ENCODE results near the gene ZNF576. TPM values are rescaled to one million over a fixed set of nuclear protein-coding genes. Genes with fewer than 3 reads are reported as not detected.

ZNF576 gene
- total RNA-seq, 2 donors from 2014 or later = 4.6 to 20.2 TPM

- H3K4me1 ChIP-seq (ENCODE audit: control insufficient read depth in 1 of 2, low read depth in 2 of 2) = peaks cover 8 to 10% of the 10 kb centered on the region in 2 donors
- TF ChIP-seq, protein P1, sequence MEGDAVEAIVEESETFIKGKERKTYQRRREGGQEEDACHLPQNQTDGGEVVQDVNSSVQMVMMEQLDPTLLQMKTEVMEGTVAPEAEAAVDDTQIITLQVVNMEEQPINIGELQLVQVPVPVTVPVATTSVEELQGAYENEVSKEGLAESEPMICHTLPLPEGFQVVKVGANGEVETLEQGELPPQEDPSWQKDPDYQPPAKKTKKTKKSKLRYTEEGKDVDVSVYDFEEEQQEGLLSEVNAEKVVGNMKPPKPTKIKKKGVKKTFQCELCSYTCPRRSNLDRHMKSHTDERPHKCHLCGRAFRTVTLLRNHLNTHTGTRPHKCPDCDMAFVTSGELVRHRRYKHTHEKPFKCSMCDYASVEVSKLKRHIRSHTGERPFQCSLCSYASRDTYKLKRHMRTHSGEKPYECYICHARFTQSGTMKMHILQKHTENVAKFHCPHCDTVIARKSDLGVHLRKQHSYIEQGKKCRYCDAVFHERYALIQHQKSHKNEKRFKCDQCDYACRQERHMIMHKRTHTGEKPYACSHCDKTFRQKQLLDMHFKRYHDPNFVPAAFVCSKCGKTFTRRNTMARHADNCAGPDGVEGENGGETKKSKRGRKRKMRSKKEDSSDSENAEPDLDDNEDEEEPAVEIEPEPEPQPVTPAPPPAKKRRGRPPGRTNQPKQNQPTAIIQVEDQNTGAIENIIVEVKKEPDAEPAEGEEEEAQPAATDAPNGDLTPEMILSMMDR (IDR thresholded peaks at IDR 0.05) = no peak
- no peak overlapping the region for H3K27ac ChIP-seq
- H3K9me3 ChIP-seq = no peaks in the 10 kb centered on the region
- no peaks in the 10 kb centered on the region for H3K36me3 ChIP-seq
- DNase-seq (ENCODE audit: low spot score) (no peak), ATAC-seq (ENCODE audit: insufficient number of reproducible peaks, low FRiP score, low read depth) (no peak)
- H3K27me3 ChIP-seq (replicated peaks; ENCODE audit: insufficient read depth) = no peaks in the 10 kb centered on the region
- H3K4me3 ChIP-seq = no peak overlapping the region
Measured at GRCh38 chr19:43569657-43570056, 26.7 kb upstream of the ZNF576 start.

DNA sequence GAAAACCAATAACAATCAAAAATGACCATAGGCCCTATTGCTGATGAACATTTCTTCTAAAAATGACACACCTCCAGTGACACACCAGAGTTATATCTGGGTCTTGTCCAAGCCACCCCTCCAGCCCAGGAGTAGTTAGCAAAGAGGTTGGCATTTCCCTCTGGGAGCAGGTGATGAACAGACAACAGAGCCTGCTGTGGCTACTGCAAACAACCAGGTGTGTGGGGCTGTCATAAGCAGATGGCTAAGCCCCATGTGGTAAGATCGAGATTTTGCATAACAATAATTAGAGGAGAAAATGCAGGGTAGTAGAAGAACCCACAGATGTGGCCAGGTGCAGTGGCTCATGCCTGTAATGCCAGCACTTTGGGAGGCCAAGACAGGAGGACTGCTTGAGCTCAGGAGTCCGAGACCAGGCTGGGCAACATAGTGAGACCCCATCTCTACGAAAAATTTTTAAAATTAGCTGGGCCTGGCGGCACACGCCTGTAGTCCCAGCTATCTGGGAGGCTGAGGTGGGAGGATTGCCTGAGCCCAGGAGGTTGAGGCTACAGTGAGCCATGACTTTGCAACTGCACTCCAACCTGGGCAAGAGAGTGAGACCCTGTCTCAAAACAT, 26.1 kb upstream of the ZNF576 start:
- ATAC-seq (ENCODE audit: insufficient number of reproducible peaks, low FRiP score, low read depth) = no peak
- no peaks in the 10 kb centered on the region for H3K36me3 ChIP-seq
- no peak overlapping the region for H3K4me3 ChIP-seq
- no peak overlapping the region for H3K27ac ChIP-seq
- no peaks in the 10 kb centered on the region for H3K9me3 ChIP-seq
- DNase-seq (ENCODE audit: low spot score) = no peak
- H3K27me3 ChIP-seq (replicated peaks; ENCODE audit: insufficient read depth) = no peaks in the 10 kb centered on the region
- H3K4me1 ChIP-seq (ENCODE audit: control insufficient read depth in 1 of 2, low read depth in 2 of 2) = peaks cover 10 to 14% of the 10 kb centered on the region in 2 donors
- TF ChIP-seq, protein P1 (IDR thresholded peaks at IDR 0.05) = no peak

GRCh38 chr19:43572171-43572588, 24.2 kb upstream of the ZNF576 start:
- no peak overlapping the region for H3K4me3 ChIP-seq
- H3K36me3 ChIP-seq = no peaks in the 10 kb centered on the region
- peaks cover 13 to 14% of the 10 kb centered on the region in 2 donors for H3K4me1 ChIP-seq (ENCODE audit: control insufficient read depth in 1 of 2, low read depth in 2 of 2)
- ATAC-seq (ENCODE audit: insufficient number of reproducible peaks, low FRiP score, low read depth) = no peak
- DNase-seq (ENCODE audit: low spot score) = no peak
- no peaks in the 10 kb centered on the region for H3K9me3 ChIP-seq
- H3K27me3 ChIP-seq (replicated peaks; ENCODE audit: insufficient read depth) = no peaks in the 10 kb centered on the region
- H3K27ac ChIP-seq = no peak overlapping the region
- TF ChIP-seq, protein P1 (IDR thresholded peaks at IDR 0.05) = no peak

DNA sequence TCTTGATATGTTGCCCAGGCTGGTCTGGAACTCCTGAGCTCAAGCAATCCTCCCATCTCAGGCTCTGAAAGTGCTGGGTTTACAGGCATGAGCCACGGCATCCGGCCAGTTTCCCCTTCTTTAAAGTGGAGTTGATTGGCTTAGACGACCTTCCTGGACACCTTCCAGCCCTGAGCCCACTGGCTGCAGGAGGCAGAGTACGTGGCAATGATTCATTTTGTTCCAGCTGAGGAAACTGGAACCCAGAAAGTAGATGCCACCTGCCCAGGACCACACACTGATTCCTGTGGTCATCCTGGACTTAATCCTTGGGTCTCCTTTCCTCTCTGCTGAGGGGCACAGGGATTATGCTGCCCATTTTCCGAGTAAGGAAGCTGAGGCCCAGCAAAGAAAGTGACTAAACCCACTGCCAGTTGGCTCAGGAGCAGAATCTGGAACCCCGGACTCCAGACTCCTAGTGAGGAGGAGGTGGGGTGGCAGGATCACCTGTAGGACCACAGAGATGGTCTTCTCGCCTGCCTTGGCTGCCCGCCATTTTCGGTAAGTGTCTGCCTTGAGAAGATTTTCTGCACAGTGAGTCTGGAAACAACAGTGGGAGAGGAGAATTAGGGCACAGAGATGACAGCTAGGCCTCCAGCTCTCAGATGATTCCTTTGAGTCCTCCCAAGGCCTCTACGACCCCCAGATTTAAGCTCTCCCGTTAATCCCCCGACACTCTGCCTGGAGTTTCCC, 21.8 kb upstream of the ZNF576 start:
- H3K36me3 ChIP-seq = no peaks in the 10 kb centered on the region
- peaks cover 13 to 14% of the 10 kb centered on the region in 2 donors for H3K4me1 ChIP-seq (ENCODE audit: control insufficient read depth in 1 of 2, low read depth in 2 of 2)
- TF ChIP-seq, protein P1 (IDR thresholded peaks at IDR 0.05) = no peak
- peak overlapping the region; percentile 78 to 89 for H3K27ac ChIP-seq
- H3K9me3 ChIP-seq = no peaks in the 10 kb centered on the region
- DNase-seq (ENCODE audit: low spot score) = no peak
- H3K4me3 ChIP-seq = peak overlapping the region; percentile 98
- ATAC-seq (ENCODE audit: insufficient number of reproducible peaks, low FRiP score, low read depth) = no peak
- H3K27me3 ChIP-seq (replicated peaks; ENCODE audit: insufficient read depth) = no peaks in the 10 kb centered on the region

DNA sequence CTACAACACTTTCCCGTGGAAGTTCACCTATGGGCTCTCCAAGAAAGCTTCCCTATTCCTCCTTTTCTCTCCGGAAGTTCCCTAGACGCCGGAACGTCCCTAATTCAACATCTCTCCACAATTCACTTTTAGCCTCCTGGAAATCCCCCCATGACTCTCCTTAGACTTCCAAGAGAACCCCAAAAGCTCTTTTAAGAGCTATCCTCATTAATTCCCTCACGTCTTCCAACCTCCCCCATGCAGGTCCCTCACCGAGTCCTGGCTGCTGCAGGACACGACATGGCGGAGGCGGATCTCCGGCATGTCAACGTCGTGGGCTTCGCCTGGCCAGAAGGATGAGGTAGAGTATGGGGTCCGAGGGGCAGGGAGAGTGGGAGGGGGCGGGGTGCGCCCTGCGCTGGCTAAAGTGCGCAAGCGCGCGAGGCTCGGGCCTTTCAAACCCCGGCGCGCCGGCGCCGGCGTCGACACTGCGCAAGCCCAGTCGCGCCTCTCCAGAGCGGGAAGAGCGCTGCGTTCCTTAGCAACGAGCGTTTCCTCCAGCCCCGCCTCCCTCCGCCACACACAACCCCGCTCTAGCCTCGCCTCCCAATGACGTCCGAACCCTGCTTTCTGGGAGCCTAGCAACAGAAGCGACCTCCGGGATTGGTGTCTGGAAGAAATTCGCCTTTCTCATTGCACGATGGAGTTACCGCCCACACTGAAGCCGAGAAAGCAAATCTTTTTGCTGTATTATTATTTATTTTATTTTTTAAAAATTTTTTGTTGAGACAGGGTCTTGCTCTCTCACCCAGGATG, 21.0 kb upstream of the ZNF576 start, which contains the start of the genes PINLYP and XRCC1:
Gene PINLYP, plus strand, starts transcription at position 646 of the 795 bp plus-strand sequence. CDS start 1,391 bp downstream, outside the sequence.
Gene XRCC1, minus strand, starts transcription at position 372 of the 795 bp plus-strand sequence. Its CDS starts 69 bp downstream, at position 303.
- TF ChIP-seq, protein P1 (IDR thresholded peaks at IDR 0.05) = no peak
- ATAC-seq (ENCODE audit: insufficient number of reproducible peaks, low FRiP score, low read depth) = peak; percentile 94
- no peaks in the 10 kb centered on the region for H3K36me3 ChIP-seq

More for the DNA sequence above, 21.0 kb upstream of the ZNF576 start, which contains the start of the genes PINLYP and XRCC1:
- Histone ChIP-seq H3K9me3 (no peaks in the 10 kb centered on the region), H3K27me3 (replicated peaks; ENCODE audit: insufficient read depth) (no peaks in the 10 kb centered on the region), H3K4me1 (ENCODE audit: control insufficient read depth in 1 of 2, low read depth in 2 of 2) (peaks cover 10 to 13% of the 10 kb centered on the region in 2 donors), H3K27ac (peak within 1 kb of the TSS; percentile 78 to 89), H3K4me3 (peak within 1 kb of the TSS; percentile 98)
- DNase-seq (ENCODE audit: low spot score) = peak; percentile 97

All from thoracic aorta (tissue), 2 donors.